DOHH2 (cell line): ENCODE measurements around the gene ZNF385D.

Experiments
- H3F3A ChIP-seq: fragments of 200-600 bp; sonication (generic), shearing (Covaris generic); 2 replicates; pipeline ENCODE4 v1.6.0; 2016; ENCODE audit warnings: antibody characterized with exemption, mild to moderate bottlenecking; ENCODE audit not compliant: control insufficient read depth, insufficient read depth
- H3K27ac ChIP-seq: fragments of 200-600 bp; sonication (generic); 2 replicates; pipeline ENCODE4 v1.5.1; 2014; ENCODE audit warnings: low read depth, mild to moderate bottlenecking, low read length, moderate library complexity
- H3K27me3 ChIP-seq: fragments of 200-600 bp; sonication (generic); 2 replicates; pipeline ENCODE4 v1.6.1; 2014; ENCODE audit warnings: mild to moderate bottlenecking, low read length, mixed read lengths; ENCODE audit not compliant: control insufficient read depth
- H3K36me3 ChIP-seq: fragments of 200-600 bp; sonication (generic); 2 replicates; pipeline ENCODE4 v1.6.1; 2014; ENCODE audit warnings: mild to moderate bottlenecking, low read length, moderate library complexity, mixed read lengths; ENCODE audit not compliant: control insufficient read depth
- H3K4me1 ChIP-seq: fragments of 200-600 bp; sonication (generic); 2 replicates; pipeline ENCODE4 v1.6.1; 2014; ENCODE audit warnings: mild to moderate bottlenecking, low read length, mixed read lengths; ENCODE audit not compliant: control insufficient read depth
- H3K4me2 ChIP-seq: fragments of 200-600 bp; sonication (generic); 2 replicates; pipeline ENCODE4 v1.6.0; 2014; ENCODE audit warnings: mild to moderate bottlenecking, low read length, moderate library complexity
- H3K4me3 ChIP-seq: fragments of 200-600 bp; sonication (generic); 2 replicates; pipeline ENCODE4 v1.5.1; 2014; ENCODE audit warnings: mild to moderate bottlenecking, low read length, mixed read lengths
- H3K79me2 ChIP-seq: fragments of 200-600 bp; sonication (generic); 2 replicates; pipeline ENCODE4 v1.6.1; 2014; ENCODE audit warnings: mild to moderate bottlenecking, low read length, mixed read lengths; ENCODE audit not compliant: control insufficient read depth
- H3K9me2 ChIP-seq: fragments of 200-600 bp; sonication (generic); replicated peaks from 2 replicates; pipeline ENCODE4 v1.6.1; 2014; ENCODE audit warnings: mild to moderate bottlenecking, low read length, mixed read lengths; ENCODE audit not compliant: control insufficient read depth
- H3K9me3 ChIP-seq: fragments of 200-600 bp; sonication (generic); 2 replicates; pipeline ENCODE4 v1.6.1; 2014; ENCODE audit warnings: antibody characterized with exemption, low read length, mixed read lengths; ENCODE audit not compliant: control insufficient read depth, insufficient read depth
- H4K20me1 ChIP-seq: fragments of 200-600 bp; sonication (generic); 2 replicates; pipeline ENCODE4 v1.6.0; 2014; ENCODE audit warnings: low read depth, mild to moderate bottlenecking, antibody characterized with exemption, low read length, moderate library complexity; ENCODE audit not compliant: control insufficient read depth, insufficient read depth
- EZH2phosphoT487 ChIP-seq: fragments of 200-600 bp; sonication (generic); IDR thresholded peaks from 2 replicates; pipeline ENCODE4 v1.6.1; 2017; ENCODE audit warnings: borderline replicate concordance, mild to moderate bottlenecking, antibody characterized with exemption, low read length, moderate library complexity, mixed read lengths
- TF ChIP-seq, protein P1 (sequence below): fragments of 200-600 bp; sonication (generic); IDR thresholded peaks from one replicate; pipeline ENCODE4 v1.5.1; 2014; ENCODE audit warnings: antibody characterized with exemption, mild to moderate bottlenecking, low read depth, low read length; ENCODE audit not compliant: poor library complexity, severe bottlenecking

The ZNF385D gene

DNA sequence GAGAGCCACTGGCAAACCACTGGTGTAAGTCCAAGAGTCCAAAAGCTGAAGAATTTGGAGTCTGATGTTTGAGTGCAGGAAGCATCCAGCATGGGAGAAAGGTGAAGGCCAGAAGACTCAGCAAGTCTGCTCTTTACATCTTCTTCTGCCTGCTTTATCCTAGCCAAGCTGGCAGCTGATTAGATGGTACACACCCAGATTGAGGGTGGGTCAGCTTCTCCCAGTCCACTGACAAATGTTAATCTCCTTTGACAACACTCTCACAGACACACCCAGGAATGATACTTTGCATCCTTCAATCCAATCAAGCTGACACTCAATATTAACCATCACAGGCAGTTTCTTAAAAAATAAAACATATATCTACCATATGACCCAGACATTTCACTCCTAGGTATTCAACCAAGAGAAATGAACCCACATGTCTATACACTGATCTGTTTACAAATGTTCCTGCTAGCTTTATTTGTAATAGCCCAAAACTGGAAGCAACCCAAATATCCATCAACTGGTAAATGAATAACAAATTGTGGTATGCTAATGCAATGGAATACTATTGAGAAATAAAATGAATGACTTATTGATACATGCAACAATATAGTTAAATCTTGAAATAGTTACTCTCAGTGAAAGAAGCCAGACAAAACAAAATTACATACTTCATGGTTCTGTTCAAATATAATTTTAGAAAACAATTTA lies 373.8 kb downstream of the ZNF385D start:
- H3K36me3 ChIP-seq: no peaks in the 10 kb centered on the region
- H3F3A ChIP-seq: no peaks in the 10 kb centered on the region
- H4K20me1 ChIP-seq: no peaks in the 10 kb centered on the region
- no peak for TF ChIP-seq EZH2phosphoT487
- TF ChIP-seq, protein P1, sequence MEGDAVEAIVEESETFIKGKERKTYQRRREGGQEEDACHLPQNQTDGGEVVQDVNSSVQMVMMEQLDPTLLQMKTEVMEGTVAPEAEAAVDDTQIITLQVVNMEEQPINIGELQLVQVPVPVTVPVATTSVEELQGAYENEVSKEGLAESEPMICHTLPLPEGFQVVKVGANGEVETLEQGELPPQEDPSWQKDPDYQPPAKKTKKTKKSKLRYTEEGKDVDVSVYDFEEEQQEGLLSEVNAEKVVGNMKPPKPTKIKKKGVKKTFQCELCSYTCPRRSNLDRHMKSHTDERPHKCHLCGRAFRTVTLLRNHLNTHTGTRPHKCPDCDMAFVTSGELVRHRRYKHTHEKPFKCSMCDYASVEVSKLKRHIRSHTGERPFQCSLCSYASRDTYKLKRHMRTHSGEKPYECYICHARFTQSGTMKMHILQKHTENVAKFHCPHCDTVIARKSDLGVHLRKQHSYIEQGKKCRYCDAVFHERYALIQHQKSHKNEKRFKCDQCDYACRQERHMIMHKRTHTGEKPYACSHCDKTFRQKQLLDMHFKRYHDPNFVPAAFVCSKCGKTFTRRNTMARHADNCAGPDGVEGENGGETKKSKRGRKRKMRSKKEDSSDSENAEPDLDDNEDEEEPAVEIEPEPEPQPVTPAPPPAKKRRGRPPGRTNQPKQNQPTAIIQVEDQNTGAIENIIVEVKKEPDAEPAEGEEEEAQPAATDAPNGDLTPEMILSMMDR: no peak
- H3K9me2 ChIP-seq: no peaks in the 10 kb centered on the region
- H3K27me3 ChIP-seq: no peaks in the 10 kb centered on the region
- no peak overlapping the region for H3K4me3 ChIP-seq
- H3K4me1 ChIP-seq: no peaks in the 10 kb centered on the region
- no peaks in the 10 kb centered on the region for H3K79me2 ChIP-seq
- H3K27ac ChIP-seq: no peak overlapping the region
- no peak overlapping the region for H3K4me2 ChIP-seq
- H3K9me3 ChIP-seq: no peaks in the 10 kb centered on the region

DNA sequence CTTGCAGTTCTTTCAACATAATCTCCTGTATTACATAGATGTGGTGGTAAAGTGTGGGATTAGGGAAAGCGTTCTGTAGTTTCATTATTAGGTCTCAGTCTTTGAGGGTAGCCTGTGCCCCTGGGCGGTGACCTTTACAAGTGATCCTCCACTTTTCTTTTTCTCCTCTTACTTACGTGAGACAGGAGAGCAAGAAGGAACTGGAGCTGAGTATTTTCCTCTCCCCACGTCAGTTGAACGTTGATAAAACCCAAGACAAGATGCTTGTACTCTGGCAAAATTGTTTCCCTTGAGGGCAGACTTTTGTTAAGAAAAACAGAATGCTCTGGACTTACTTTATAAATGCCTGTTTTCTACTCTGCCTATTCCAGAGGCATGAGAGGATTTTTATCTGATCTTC lies 378.7 kb downstream of the ZNF385D start:
- Histone ChIP-seq H3K4me1 (no peaks in the 10 kb centered on the region), H4K20me1 (no peaks in the 10 kb centered on the region), H3F3A (no peaks in the 10 kb centered on the region), H3K27ac (no peak overlapping the region), H3K9me3 (no peaks in the 10 kb centered on the region), H3K4me2 (no peak overlapping the region), H3K79me2 (no peaks in the 10 kb centered on the region), H3K36me3 (no peaks in the 10 kb centered on the region), H3K27me3 (no peaks in the 10 kb centered on the region), H3K4me3 (no peak overlapping the region), H3K9me2 (no peaks in the 10 kb centered on the region)
- TF ChIP-seq, protein P1: no peak
- TF ChIP-seq EZH2phosphoT487: no peak
